Ishikawa (cell line): ENCODE data around the gene SPTBN5.

ENCODE experiments used
- CEBPB ChIP-seq: IDR thresholded peaks from 2 replicates; pipeline ENCODE4 v1.6.1; 2012
- CREB1 ChIP-seq: IDR thresholded peaks from 2 replicates; pipeline ENCODE4 v1.6.1; 2012; ENCODE audit warnings: low read depth
- EP300 ChIP-seq: IDR thresholded peaks from 2 replicates; pipeline ENCODE4 v1.6.1; 2012; ENCODE audit warnings: borderline replicate concordance
- FOXM1 ChIP-seq: IDR thresholded peaks from 2 replicates; pipeline ENCODE4 v1.6.1; 2012; ENCODE audit warnings: low read depth, borderline replicate concordance
- MAX ChIP-seq: IDR thresholded peaks from 2 replicates; pipeline ENCODE4 v1.6.1; 2012
- RAD21 ChIP-seq: IDR thresholded peaks from 2 replicates; pipeline ENCODE4 v1.6.1; 2012; ENCODE audit warnings: low read depth
- REST ChIP-seq: IDR thresholded peaks from 2 replicates; pipeline ENCODE4 v1.6.1; 2012; ENCODE audit warnings: low read depth, mild to moderate bottlenecking
- TAF1 ChIP-seq: IDR thresholded peaks from 2 replicates; pipeline ENCODE4 v1.6.1; 2012; ENCODE audit warnings: low read depth, mild to moderate bottlenecking
- USF1 ChIP-seq: IDR thresholded peaks from 2 replicates; pipeline ENCODE4 v1.6.1; 2012
- ZBTB7A ChIP-seq: IDR thresholded peaks from 2 replicates; pipeline ENCODE4 v1.6.1; 2012; ENCODE audit warnings: low read depth

GRCh38 chr15:41940441-41940857 lies 46.6 kb upstream of the SPTBN5 start:
- TF ChIP-seq RAD21, result no peak
- peak; percentile 46; the same call in 1 of the 2 replicates for TF ChIP-seq EP300
- TF ChIP-seq USF1, result no peak
- no peak for TF ChIP-seq TAF1
- TF ChIP-seq REST, result no peak
- TF ChIP-seq FOXM1, result no peak
- TF ChIP-seq MAX, result peak; percentile 46; the same call in 1 of the 2 replicates
- TF ChIP-seq ZBTB7A, result no peak
- TF ChIP-seq CREB1, result no peak
- no peak for TF ChIP-seq CEBPB
